Gastrocnemius medialis (tissue), 4 donors: ENCODE results near the gene MYO18B.

ENCODE experiments used
- POLR2A ChIP-seq, 2 donors: fragments of 450-650 bp; IDR thresholded peaks; one replicate each; pipeline ENCODE4 v1.6.1; 2017; ENCODE audit warnings: antibody characterized with exemption in 2 of 2, mild to moderate bottlenecking in 2 of 2, moderate library complexity in 2 of 2
- TF ChIP-seq, protein P1 (sequence below), 5 experiments: fragments of 450-650 bp in 3 of 5; fragments of 200-600 bp in 2 of 5; sonication (generic) in 2 of 5; IDR thresholded peaks in 4 of 5; conservative IDR thresholded peaks in 1 of 5; 1 replicate in 4 of 5; 2 replicates in 1 of 5; pipeline ENCODE4 v1.5.1; 2016 to 2019; ENCODE audit warnings: antibody characterized with exemption in 5 of 5, mild to moderate bottlenecking in 3 of 5, moderate library complexity in 3 of 5

DNA sequence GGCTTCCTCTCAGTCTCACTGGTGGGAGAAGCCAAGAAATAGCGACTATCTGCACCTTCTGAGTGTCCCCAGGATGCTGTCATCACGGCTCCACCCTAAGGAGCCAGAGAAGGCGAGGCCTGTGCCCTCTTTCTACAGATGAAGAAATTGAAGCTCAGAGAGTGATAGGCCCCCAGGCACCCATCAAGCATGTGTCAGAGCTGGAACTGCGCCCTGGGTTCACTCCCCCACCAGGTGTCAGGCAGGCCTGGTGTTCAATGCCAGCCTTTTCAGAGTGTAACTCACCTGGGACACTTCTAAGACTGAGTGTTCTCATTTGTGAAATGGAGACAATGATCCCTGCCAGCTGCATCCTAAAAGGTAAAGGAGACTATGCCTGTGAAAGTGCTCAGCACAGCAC lies 299.9 kb downstream of the MYO18B start:
- TF ChIP-seq POLR2A (IDR thresholded peaks at IDR 0.05) = no peak
- TF ChIP-seq, protein P1, sequence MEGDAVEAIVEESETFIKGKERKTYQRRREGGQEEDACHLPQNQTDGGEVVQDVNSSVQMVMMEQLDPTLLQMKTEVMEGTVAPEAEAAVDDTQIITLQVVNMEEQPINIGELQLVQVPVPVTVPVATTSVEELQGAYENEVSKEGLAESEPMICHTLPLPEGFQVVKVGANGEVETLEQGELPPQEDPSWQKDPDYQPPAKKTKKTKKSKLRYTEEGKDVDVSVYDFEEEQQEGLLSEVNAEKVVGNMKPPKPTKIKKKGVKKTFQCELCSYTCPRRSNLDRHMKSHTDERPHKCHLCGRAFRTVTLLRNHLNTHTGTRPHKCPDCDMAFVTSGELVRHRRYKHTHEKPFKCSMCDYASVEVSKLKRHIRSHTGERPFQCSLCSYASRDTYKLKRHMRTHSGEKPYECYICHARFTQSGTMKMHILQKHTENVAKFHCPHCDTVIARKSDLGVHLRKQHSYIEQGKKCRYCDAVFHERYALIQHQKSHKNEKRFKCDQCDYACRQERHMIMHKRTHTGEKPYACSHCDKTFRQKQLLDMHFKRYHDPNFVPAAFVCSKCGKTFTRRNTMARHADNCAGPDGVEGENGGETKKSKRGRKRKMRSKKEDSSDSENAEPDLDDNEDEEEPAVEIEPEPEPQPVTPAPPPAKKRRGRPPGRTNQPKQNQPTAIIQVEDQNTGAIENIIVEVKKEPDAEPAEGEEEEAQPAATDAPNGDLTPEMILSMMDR (IDR thresholded peaks at IDR 0.05 in 4 of 5, conservative IDR thresholded peaks at IDR 0.05 in 1 of 5) = no peak
